Type B pancreatic cell (in vitro differentiated cells): Measurements from ENCODE around the gene KIF17. TPM values are rescaled to one million over a fixed set of nuclear protein-coding genes. Genes with fewer than 3 reads are reported as not detected.

Experiments
- DNase-seq: peaks from one replicate; pipeline ENCODE4 v3.0.0; 2021; ENCODE audit warnings: mixed read lengths; ENCODE audit not compliant: unreplicated experiment; ENCODE audit errors: extremely low spot score
- H3K27ac Mint-ChIP-seq: 2 replicates; pipeline ENCODE4 v1.8.0; 2021; ENCODE audit warnings: mild to moderate bottlenecking, mixed read lengths
- H3K27me3 Mint-ChIP-seq: 2 replicates; pipeline ENCODE4 v1.8.0; 2021; ENCODE audit warnings: mixed read lengths
- H3K36me3 Mint-ChIP-seq: 2 replicates; pipeline ENCODE4 v1.8.0; 2021; ENCODE audit warnings: mixed read lengths
- H3K4me1 Mint-ChIP-seq: one replicate; pipeline ENCODE4 v1.8.0; 2021; ENCODE audit warnings: mixed read lengths; ENCODE audit not compliant: unreplicated experiment
- H3K4me3 Mint-ChIP-seq: 2 replicates; pipeline ENCODE4 v1.8.0; 2021; ENCODE audit warnings: mild to moderate bottlenecking, mixed read lengths
- H3K9me3 Mint-ChIP-seq: 2 replicates; pipeline ENCODE4 v1.8.0; 2021; ENCODE audit warnings: mixed read lengths
- CTCF ChIP-seq: fragments of 200-600 bp; sonication (generic); conservative IDR thresholded peaks from 2 replicates; pipeline ENCODE4 v1.5.0; 2021; ENCODE audit warnings: antibody characterized with exemption, mild to moderate bottlenecking
- total RNA-seq: library from RNA; stranded (reverse); gene quantifications from 2 replicates; pipeline ENCODE4 v1.2.1, GENCODE V29; 2021; ENCODE audit warnings: low replicate concordance

The KIF17 gene
- total RNA-seq, 1 donor from 2014 or later: 2.1 TPM

GRCh38 chr1:20615946-20616846, 101.6 kb downstream of the KIF17 start:
- Mint-ChIP-seq H3K4me1 (peaks cover 19% of the 10 kb centered on the region), H3K9me3 (no peaks in the 10 kb centered on the region), H3K4me3 (no peak overlapping the region), H3K36me3 (no peaks in the 10 kb centered on the region), H3K27ac (no peak overlapping the region), H3K27me3 (peaks cover 13% of the 10 kb centered on the region)
- DNase-seq: no peak
- TF ChIP-seq CTCF: no peak

DNA sequence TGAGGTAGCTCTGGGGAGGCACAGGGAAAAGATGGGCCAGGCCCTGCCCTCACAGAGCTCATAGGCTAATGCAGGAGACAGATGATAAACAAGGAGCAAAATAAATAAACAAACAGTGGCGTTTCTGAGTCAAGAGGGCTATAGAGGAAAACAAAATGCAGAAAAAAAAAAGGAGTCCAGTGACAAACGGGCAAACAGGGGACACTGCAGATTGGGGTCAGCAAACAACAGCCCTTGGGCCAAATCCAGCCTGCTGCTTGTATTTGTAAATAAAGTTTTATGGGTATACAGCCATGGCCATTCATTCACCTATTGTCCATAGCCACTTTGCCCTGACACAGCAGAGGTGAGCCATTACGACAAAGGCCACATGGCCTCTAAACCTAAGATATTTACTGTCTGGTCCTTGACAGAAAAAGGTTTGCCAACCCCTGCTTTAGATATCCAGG, 103.7 kb downstream of the KIF17 start:
- Mint-ChIP-seq H3K9me3 (no peaks in the 10 kb centered on the region), H3K4me3 (peak overlapping the region; percentile 5), H3K36me3 (no peaks in the 10 kb centered on the region), H3K27me3 (peaks cover 10% of the 10 kb centered on the region), H3K27ac (peak overlapping the region; percentile 92), H3K4me1 (peaks cover 19% of the 10 kb centered on the region)
- no peak for DNase-seq
- no peak for TF ChIP-seq CTCF

Other genes starting within 250 kb of the KIF17 start
- 28.9 and 43.0 TPM in 2 replicates for gene CAMK2N1, start 231.8 kb downstream of the KIF17 start, total RNA-seq
- 31.1 and 38.4 TPM in 2 replicates for gene MUL1, start 209.9 kb downstream of the KIF17 start, total RNA-seq
- 0.21 and 1.3 TPM in 2 replicates for gene FAM43B, start 165.4 kb downstream of the KIF17 start, total RNA-seq
- gene CDA, start 128.9 kb downstream of the KIF17 start, total RNA-seq: 1.5 and 3.0 TPM in 2 replicates
- 33.8 and 37.0 TPM in 2 replicates for gene PINK1, start 84.5 kb downstream of the KIF17 start, total RNA-seq
- 254 and 259 TPM in 2 replicates for gene DDOST, start 56.6 kb downstream of the KIF17 start, total RNA-seq
- 1.2 and 1.4 TPM in 2 replicates for gene SH2D5, start 14.7 kb upstream of the KIF17 start, total RNA-seq
- gene HP1BP3, start 69.3 kb upstream of the KIF17 start, total RNA-seq: 217 and 326 TPM in 2 replicates